NT2/D1 (cell line): Measurements from ENCODE around the gene DENND4B.

Experiments
- SUZ12 ChIP-seq: IDR thresholded peaks from 2 replicates; pipeline ENCODE4 v1.6.1; 2011; ENCODE audit not compliant: insufficient read length, insufficient read depth; ENCODE audit errors: extremely low read depth
- YY1 ChIP-seq: IDR thresholded peaks from 2 replicates; pipeline ENCODE4 v1.6.1; 2011; ENCODE audit not compliant: insufficient read length, insufficient read depth

GRCh38 chr1:153888533-153888932 is 58.0 kb downstream of the DENND4B start:
- TF ChIP-seq SUZ12, result no peak
- TF ChIP-seq YY1, result no peak
